HFFc6 (cell line): Measurements from ENCODE around the gene SLC39A11. TPM values are rescaled to one million over a fixed set of nuclear protein-coding genes. Genes with fewer than 3 reads are reported as not detected.

Experiments used
- DNase-seq: peaks from one replicate; pipeline ENCODE4 v3.0.0-alpha.2; 2018
- H3K27ac Mint-ChIP-seq: 2 replicates; pipeline ENCODE4 v1.8.0; 2020; ENCODE audit warnings: mild to moderate bottlenecking, mixed read lengths
- H3K27me3 Mint-ChIP-seq: 2 replicates; pipeline ENCODE4 v1.8.0; 2021; ENCODE audit warnings: mild to moderate bottlenecking, moderate library complexity, mixed read lengths; ENCODE audit not compliant: insufficient read depth
- H3K36me3 Mint-ChIP-seq: 2 replicates; pipeline ENCODE4 v1.8.0; 2021; ENCODE audit warnings: low read depth, mixed read lengths
- H3K4me1 Mint-ChIP-seq: 2 replicates; pipeline ENCODE4 v1.8.0; 2020; ENCODE audit warnings: low read depth, mixed read lengths
- H3K4me3 Mint-ChIP-seq: 2 replicates; pipeline ENCODE4 v1.8.0; 2020; ENCODE audit warnings: mild to moderate bottlenecking, moderate library complexity, mixed read lengths
- H3K9me3 Mint-ChIP-seq: 2 replicates; pipeline ENCODE4 v1.8.0; 2020; ENCODE audit warnings: mild to moderate bottlenecking, mixed read lengths
- CTCF ChIP-seq: fragments of 200-600 bp; sonication (generic); IDR thresholded peaks from 2 replicates; pipeline ENCODE4 v1.5.0; 2021; ENCODE audit warnings: antibody characterized with exemption, mild to moderate bottlenecking
- total RNA-seq, 6 experiments: library from RNA; stranded (reverse); fragmentation: NEBNext Ultra II Directional; extraction: Animal tissue kit (Norgen Biotek cat#: 25700); gene quantifications; 2 replicates in 1 of 6; 3 replicates in 5 of 6; pipeline ENCODE4 v1.2.3, GENCODE V29; 2021

SLC39A11 gene
- total RNA-seq, 6 experiments from 2014 or later = 29.7 to 40.6 (median 34.9) TPM

GRCh38 chr17:72717276-72717675 lies 375.2 kb downstream of the SLC39A11 start:
- H3K9me3 Mint-ChIP-seq = no peaks in the 10 kb centered on the region
- H3K4me1 Mint-ChIP-seq = peaks cover 28% of the 10 kb centered on the region
- no peak overlapping the region for H3K4me3 Mint-ChIP-seq
- peaks cover 4% of the 10 kb centered on the region; the same call in 1 of the 2 replicates for H3K36me3 Mint-ChIP-seq
- no peak for DNase-seq
- H3K27me3 Mint-ChIP-seq = no peaks in the 10 kb centered on the region; the same call in 1 of the 2 replicates
- no peak for TF ChIP-seq CTCF
- peak overlapping the region; percentile 69 for H3K27ac Mint-ChIP-seq

DNA sequence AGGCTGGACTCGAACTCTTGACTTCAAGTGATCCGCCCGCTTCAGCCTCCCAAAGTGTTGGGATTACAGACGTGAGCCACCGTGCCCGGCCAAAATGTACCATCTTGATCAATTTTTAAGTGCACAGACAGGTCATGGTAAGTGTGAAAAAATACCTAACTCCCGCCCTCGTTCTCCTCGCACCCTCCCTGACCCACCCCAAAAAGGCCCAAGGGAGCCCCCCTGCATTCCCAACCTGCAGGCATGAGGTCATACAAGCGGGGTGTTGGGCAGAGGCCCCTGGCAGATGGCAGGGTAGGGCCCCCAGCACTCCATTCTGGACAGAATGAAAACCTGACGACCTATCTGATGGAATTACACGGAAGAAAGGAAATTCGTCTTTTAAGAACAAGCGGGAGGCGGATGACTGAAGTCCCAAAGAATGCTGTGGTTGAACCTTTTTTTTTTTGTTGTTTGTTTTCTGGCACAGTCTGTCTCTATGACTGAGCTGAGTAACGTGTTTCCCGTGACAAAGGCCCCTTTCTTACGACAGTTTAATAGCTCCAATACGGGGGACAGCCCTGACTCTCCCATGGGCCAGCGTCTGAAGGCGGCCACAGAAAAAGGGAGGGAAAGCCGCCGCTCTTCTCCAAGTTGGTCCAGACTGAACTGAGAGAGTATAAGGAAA lies 376.4 kb downstream of the SLC39A11 start:
- Mint-ChIP-seq H3K27me3 (no peaks in the 10 kb centered on the region; the same call in 1 of the 2 replicates), H3K4me1 (peaks cover 28% of the 10 kb centered on the region), H3K36me3 (peaks cover 6% of the 10 kb centered on the region), H3K9me3 (peaks cover 3% of the 10 kb centered on the region), H3K4me3 (peak overlapping the region; percentile 79), H3K27ac (peak overlapping the region; percentile 94)
- TF ChIP-seq CTCF = no peak
- DNase-seq = peak; percentile 89

DNA sequence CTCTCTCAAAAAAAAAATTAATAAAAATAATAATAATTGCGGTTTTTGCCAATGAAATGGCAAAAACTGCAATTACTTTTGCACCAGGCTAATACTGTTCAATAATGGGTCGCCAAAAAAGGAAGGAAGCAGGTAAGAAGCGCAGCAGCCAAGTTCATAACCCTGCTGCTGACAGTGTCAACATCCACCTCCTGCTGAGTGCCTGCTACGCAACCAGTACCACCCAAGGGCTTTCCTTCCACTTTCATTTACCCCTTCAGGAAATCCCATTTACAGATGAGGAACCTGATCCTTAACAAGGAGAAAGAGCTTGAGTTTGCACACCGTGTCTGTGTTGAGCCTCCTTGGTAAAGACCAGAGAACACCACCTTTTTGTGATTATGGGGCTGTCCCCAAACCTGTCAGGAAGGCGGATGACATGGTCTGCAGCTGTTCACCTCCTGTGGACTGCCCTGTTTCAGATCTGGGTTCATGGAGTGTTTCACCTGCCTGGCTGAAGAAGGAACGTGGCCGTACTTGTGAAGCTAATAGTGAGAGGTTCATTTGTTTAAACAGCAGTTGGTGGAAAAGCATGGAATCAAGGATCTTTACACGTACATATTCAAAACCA lies 378.0 kb downstream of the SLC39A11 start:
- H3K4me1 Mint-ChIP-seq = peaks cover 28% of the 10 kb centered on the region
- no peak overlapping the region; the same call in 1 of the 2 replicates for H3K27ac Mint-ChIP-seq
- no peak for TF ChIP-seq CTCF
- H3K36me3 Mint-ChIP-seq = peaks cover 11% of the 10 kb centered on the region
- no peak overlapping the region for H3K4me3 Mint-ChIP-seq
- peaks cover 6% of the 10 kb centered on the region for H3K9me3 Mint-ChIP-seq
- no peaks in the 10 kb centered on the region; the same call in 1 of the 2 replicates for H3K27me3 Mint-ChIP-seq
- DNase-seq = no peak

- no peak for TF ChIP-seq CTCF
These were observed 378.8 kb downstream of the SLC39A11 start for GRCh38 chr17:72713701-72714100.

GRCh38 chr17:72711521-72712310 lies 380.8 kb downstream of the SLC39A11 start:
- peaks cover 6% of the 10 kb centered on the region for H3K9me3 Mint-ChIP-seq
- no peak overlapping the region for H3K4me3 Mint-ChIP-seq
- H3K27ac Mint-ChIP-seq = no peak overlapping the region
- H3K4me1 Mint-ChIP-seq = peaks cover 26% of the 10 kb centered on the region
- H3K27me3 Mint-ChIP-seq = no peaks in the 10 kb centered on the region; the same call in 1 of the 2 replicates
- TF ChIP-seq CTCF = no peak
- DNase-seq = no peak
- peaks cover 17% of the 10 kb centered on the region for H3K36me3 Mint-ChIP-seq

More at GRCh38 chr17:72713701-72714100, 378.8 kb downstream of the SLC39A11 start:
- H3K4me3 Mint-ChIP-seq = no peak overlapping the region
- H3K27me3 Mint-ChIP-seq = no peaks in the 10 kb centered on the region; the same call in 1 of the 2 replicates
- no peak for DNase-seq
- peaks cover 28% of the 10 kb centered on the region for H3K4me1 Mint-ChIP-seq
- H3K27ac Mint-ChIP-seq = no peak overlapping the region
- peaks cover 6% of the 10 kb centered on the region for H3K9me3 Mint-ChIP-seq
- peaks cover 11% of the 10 kb centered on the region for H3K36me3 Mint-ChIP-seq
